ENCODE results near the gene ZBTB44.
"Not testable (repeated sequence)": the region's sequence is repeated elsewhere in the genome, so short reads cannot be mapped to it uniquely, and the experiment has no call there.

DNA sequence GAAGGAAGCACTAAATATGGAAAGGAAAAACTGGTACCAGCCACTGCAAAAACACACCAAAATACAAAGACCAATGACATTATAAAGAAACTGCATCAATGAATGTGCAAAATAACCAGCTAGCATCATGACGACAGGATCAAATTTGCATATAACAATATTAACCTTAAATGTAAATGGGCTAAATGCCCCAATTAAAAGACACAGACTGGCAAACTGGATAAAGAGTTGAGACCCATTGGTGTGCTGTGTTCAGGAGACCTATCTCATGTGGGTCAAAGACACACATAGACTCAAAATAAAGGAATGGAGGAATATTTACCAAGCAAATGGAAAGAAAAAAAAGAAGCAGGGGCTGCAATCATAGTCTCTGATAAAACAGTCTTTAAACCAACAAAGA lies 63.0 kb downstream of the ZBTB44 start:
- TF ChIP-seq POLR2A (IDR thresholded peaks at IDR 0.05; ENCODE audit: low read depth, low read length); POLR2AphosphoS5 (IDR thresholded peaks at IDR 0.05; ENCODE audit: low read depth, low read length); TAF1 (IDR thresholded peaks at IDR 0.05; ENCODE audit: borderline replicate concordance, low read depth, low read length): not testable (repeated sequence)

Data from GM12892 (cell line).